ENCODE measurements around the gene F12.

DNA sequence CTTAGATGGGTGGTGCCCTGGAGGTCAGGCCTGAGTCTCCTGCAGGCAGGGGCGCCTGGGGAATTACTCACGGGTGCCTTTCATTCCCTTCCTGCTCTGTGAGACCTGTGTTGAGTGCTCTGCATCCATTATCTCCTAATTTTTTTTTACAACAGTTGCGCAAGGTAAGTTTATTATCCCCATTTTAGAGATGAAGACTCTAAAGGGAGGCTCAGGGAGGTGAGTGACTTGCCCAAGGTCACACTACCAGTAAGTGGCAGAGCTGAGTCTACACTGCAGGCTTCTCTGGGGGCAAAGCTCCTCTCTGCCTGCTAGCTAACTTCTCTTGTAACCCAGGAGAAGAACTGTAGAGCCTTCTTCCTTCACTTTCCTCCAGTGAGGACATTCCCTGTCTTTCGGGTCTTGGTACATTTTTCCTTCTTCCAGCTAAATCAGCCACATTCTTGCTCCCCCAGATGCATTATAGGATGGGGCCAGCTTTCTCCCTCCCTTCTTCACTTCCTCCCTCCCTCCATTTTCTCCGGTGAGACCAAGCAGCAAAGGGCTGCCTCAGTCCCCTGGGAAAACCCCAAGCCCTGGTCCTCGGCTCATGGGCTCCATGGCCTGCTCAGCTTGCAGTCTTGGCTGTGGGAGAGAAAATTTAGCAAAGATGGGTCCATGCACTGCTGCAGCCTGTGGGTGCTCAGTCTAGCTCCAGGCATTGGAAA lies 39.0 kb upstream of the F12 start:
- TF ChIP-seq, protein P1, sequence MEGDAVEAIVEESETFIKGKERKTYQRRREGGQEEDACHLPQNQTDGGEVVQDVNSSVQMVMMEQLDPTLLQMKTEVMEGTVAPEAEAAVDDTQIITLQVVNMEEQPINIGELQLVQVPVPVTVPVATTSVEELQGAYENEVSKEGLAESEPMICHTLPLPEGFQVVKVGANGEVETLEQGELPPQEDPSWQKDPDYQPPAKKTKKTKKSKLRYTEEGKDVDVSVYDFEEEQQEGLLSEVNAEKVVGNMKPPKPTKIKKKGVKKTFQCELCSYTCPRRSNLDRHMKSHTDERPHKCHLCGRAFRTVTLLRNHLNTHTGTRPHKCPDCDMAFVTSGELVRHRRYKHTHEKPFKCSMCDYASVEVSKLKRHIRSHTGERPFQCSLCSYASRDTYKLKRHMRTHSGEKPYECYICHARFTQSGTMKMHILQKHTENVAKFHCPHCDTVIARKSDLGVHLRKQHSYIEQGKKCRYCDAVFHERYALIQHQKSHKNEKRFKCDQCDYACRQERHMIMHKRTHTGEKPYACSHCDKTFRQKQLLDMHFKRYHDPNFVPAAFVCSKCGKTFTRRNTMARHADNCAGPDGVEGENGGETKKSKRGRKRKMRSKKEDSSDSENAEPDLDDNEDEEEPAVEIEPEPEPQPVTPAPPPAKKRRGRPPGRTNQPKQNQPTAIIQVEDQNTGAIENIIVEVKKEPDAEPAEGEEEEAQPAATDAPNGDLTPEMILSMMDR (IDR thresholded peaks at IDR 0.05; ENCODE audit: borderline replicate concordance, extremely low read depth, low read length, poor library complexity, severe bottlenecking), result no peak
- TF ChIP-seq EZH2 (IDR thresholded peaks at IDR 0.05; ENCODE audit: borderline replicate concordance, low read depth, low read length, severe bottlenecking), result no peak
